ENCODE measurements around the gene SLC66A1. TPM values are rescaled to one million over a fixed set of nuclear protein-coding genes. Genes with fewer than 3 reads are reported as not detected.
A peak's percentile ranks its signal among the peaks of the same experiment; 100 is the strongest.

SLC66A1 gene
- total and polyA plus RNA-seq, 9 of the 15 experiments (the other 6 are each of a cell fraction or from before 2014, with no cell fraction given): 1.2 to 40.8 (median 18.6) TPM

DNA sequence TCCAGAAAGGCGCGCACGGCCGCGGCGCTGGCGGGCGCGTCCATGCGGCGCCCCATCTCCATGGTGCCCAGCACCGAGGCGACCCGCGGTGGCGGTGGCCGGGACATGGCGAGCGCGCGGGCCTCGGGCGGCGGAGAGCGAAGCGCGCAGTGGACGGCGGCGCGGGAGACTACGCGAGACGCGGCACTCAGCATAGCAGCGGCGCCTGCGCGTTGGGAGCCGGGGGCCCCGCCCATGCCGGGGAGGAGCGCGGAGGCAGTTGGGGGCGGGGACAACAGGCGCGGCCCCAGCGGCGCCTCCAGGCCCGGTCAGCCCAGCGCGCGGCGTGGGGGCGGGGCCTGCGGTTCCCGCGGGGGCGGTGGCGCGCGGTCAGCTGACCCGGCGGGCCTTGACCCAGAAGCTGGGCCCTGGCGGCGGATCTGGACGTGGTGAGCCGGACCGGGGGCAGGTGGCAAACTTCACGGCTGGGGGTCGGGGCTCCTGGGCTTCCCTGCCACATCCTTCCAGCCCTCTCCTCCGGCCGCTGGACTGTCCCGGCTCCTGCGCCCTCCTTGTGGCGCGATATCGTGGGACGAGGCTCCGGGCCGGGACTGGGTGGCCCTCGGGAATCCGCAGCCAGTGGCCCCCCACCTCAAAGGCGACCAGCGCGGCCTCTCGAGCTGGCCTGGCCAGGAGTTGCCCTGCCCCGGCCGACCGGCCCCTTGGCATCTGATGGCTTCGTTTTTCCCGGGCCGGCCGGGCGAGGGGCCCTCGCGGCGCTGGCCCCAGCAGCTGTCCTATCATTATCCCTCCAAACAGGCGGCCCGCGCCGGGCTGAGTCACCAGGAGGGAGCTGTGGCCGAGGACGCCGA is at the start of gene SLC66A1, which contains the start of gene AKR7A2 (continued):
- TF ChIP-seq RNF2 (IDR thresholded peaks at IDR 0.05) (peak; percentile 72), KDM2B (CRISPR knock-in tag; IDR thresholded peaks at IDR 0.05) (no peak; the same call in 1 of the 2 replicates), OTX1 (CRISPR knock-in tag; IDR thresholded peaks at IDR 0.05) (no peak; the same call in 1 of the 2 replicates), TEAD4 (IDR thresholded peaks at IDR 0.05; ENCODE audit: low read length) (no peak; the same call in 1 of the 2 replicates), TEAD4 (CRISPR knock-in tag; IDR thresholded peaks at IDR 0.05; ENCODE audit: borderline replicate concordance) (0 out of 2 replicates have a peak, but pooled peaks have one; percentile 50), ZNF431 (CRISPR knock-in tag; IDR thresholded peaks at IDR 0.05) (peak; percentile 74; the same call in 1 of the 2 replicates), MED1 (CRISPR knock-in tag; IDR thresholded peaks at IDR 0.05; ENCODE audit: borderline replicate concordance) (no peak), ETV1 (tag; conservative IDR thresholded peaks at IDR 0.05; ENCODE audit: low read depth) (no peak), LCOR (CRISPR knock-in tag; IDR thresholded peaks at IDR 0.05) (peak; percentile 93; the same call in 1 of the 2 replicates), FOXJ3 (CRISPR knock-in tag; IDR thresholded peaks at IDR 0.05) (no peak), KDM5B (IDR thresholded peaks at IDR 0.05; ENCODE audit: insufficient replicate concordance, low read depth, low read length) (peak; percentile 88), ELF4 (CRISPR knock-in tag; IDR thresholded peaks at IDR 0.05) (no peak), PCBP2 (IDR thresholded peaks at IDR 0.05; ENCODE audit: low read depth, low read length, poor library complexity, severe bottlenecking) (no peak), TBL1XR1 (IDR thresholded peaks at IDR 0.05; ENCODE audit: low read length in 2 of 2) (peak in 1 of 2 experiments; percentile 8; a peak in 1 of 4 replicates)
- TF ChIP-seq, protein P1, sequence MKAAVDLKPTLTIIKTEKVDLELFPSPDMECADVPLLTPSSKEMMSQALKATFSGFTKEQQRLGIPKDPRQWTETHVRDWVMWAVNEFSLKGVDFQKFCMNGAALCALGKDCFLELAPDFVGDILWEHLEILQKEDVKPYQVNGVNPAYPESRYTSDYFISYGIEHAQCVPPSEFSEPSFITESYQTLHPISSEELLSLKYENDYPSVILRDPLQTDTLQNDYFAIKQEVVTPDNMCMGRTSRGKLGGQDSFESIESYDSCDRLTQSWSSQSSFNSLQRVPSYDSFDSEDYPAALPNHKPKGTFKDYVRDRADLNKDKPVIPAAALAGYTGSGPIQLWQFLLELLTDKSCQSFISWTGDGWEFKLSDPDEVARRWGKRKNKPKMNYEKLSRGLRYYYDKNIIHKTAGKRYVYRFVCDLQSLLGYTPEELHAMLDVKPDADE (conservative IDR thresholded peaks at IDR 0.05; ENCODE audit: control insufficient read depth, low read depth, low read length): peak; percentile 72
- TF ChIP-seq, protein P2, sequence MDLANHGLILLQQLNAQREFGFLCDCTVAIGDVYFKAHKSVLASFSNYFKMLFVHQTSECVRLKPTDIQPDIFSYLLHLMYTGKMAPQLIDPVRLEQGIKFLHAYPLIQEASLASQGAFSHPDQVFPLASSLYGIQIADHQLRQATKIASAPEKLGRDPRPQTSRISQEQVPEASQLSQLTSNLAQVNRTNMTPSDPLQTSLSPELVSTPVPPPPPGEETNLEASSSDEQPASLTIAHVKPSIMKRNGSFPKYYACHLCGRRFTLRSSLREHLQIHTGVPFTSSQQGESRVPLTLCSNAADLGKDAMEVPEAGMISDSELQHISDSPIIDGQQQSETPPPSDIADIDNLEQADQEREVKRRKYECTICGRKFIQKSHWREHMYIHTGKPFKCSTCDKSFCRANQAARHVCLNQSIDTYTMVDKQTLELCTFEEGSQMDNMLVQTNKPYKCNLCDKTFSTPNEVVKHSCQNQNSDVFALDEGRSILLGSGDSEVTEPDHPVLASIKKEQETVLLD (IDR thresholded peaks at IDR 0.05): 0 out of 2 replicates have a peak, but pooled peaks have one; percentile 52
- TF ChIP-seq, protein P3, sequence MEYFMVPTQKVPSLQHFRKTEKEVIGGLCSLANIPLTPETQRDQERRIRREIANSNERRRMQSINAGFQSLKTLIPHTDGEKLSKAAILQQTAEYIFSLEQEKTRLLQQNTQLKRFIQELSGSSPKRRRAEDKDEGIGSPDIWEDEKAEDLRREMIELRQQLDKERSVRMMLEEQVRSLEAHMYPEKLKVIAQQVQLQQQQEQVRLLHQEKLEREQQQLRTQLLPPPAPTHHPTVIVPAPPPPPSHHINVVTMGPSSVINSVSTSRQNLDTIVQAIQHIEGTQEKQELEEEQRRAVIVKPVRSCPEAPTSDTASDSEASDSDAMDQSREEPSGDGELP (CRISPR knock-in tag; IDR thresholded peaks at IDR 0.05; ENCODE audit: borderline replicate concordance): peak; percentile 95
- TF ChIP-seq, protein P4, sequence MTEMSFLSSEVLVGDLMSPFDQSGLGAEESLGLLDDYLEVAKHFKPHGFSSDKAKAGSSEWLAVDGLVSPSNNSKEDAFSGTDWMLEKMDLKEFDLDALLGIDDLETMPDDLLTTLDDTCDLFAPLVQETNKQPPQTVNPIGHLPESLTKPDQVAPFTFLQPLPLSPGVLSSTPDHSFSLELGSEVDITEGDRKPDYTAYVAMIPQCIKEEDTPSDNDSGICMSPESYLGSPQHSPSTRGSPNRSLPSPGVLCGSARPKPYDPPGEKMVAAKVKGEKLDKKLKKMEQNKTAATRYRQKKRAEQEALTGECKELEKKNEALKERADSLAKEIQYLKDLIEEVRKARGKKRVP (CRISPR knock-in tag; IDR thresholded peaks at IDR 0.05): no peak

All from K562 (cell line).